Measurements from ENCODE around the gene ACVR1. TPM values are rescaled to one million over a fixed set of nuclear protein-coding genes. Genes with fewer than 3 reads are reported as not detected.

The ACVR1 gene
- total and polyA plus RNA-seq, 9 of the 15 experiments (the other 6 are each of a cell fraction or from before 2014, with no cell fraction given): 3.8 to 14.3 (median 6.9) TPM

- TF ChIP-seq NFIC (IDR thresholded peaks at IDR 0.05) (peak; percentile 94), SIN3A (IDR thresholded peaks at IDR 0.05; ENCODE audit: borderline replicate concordance in 2 of 2, control insufficient read depth in 1 of 2, low read depth in 2 of 2, low read length in 2 of 2) (0 out of 4 replicates have a peak, but pooled peaks of 1 of the 2 experiments have one; percentile 19), CBX3 (IDR thresholded peaks at IDR 0.05; ENCODE audit: borderline replicate concordance in 1 of 2, low read length in 2 of 2) (peak in 1 of 2 experiments; percentile 60; a peak in 1 of 3 replicates), SP1 (CRISPR knock-in tag; IDR thresholded peaks at IDR 0.05) (0 out of 2 replicates have a peak, but pooled peaks have one; percentile 22), USF1 (CRISPR knock-in tag; IDR thresholded peaks at IDR 0.05) (peak; percentile 41; the same call in 1 of the 2 replicates), MAZ (CRISPR knock-in tag; conservative IDR thresholded peaks at IDR 0.05 in 1 of 2, IDR thresholded peaks at IDR 0.05 in 1 of 2) (peak; percentile 21 to 52; a peak in 1 of 4 replicates), CTBP1 (IDR thresholded peaks at IDR 0.05; ENCODE audit: borderline replicate concordance) (peak; percentile 96), ESRRA (IDR thresholded peaks at IDR 0.05; ENCODE audit: borderline replicate concordance, low read depth) (peak; percentile 74; the same call in 1 of the 2 replicates), XRCC5 (IDR thresholded peaks at IDR 0.05; ENCODE audit: low read depth, low read length) (0 out of 2 replicates have a peak, but pooled peaks have one; percentile 55), MNT (conservative IDR thresholded peaks at IDR 0.05) (peak in 1 of 2 experiments; percentile 50; a peak in 2 of 4 replicates), DPF2 (IDR thresholded peaks at IDR 0.05) (peak; percentile 77), NR0B1 (IDR thresholded peaks at IDR 0.05; ENCODE audit: partially characterized antibody) (no peak), POLR2AphosphoS5 (IDR thresholded peaks at IDR 0.05; ENCODE audit: control insufficient read depth, insufficient read depth, low read depth, low read length) (peak; percentile 67), HDAC2 (IDR thresholded peaks at IDR 0.05) (peak; percentile 71; the same call in 1 of the 2 replicates), MECOM (CRISPR knock-in tag; IDR thresholded peaks at IDR 0.05) (peak; percentile 76; the same call in 1 of the 2 replicates), RFX1 (IDR thresholded peaks at IDR 0.05) (peak; percentile 38; the same call in 1 of the 2 replicates), ATF1 (CRISPR knock-in tag; IDR thresholded peaks at IDR 0.05) (no peak), ATF1 (tag; IDR thresholded peaks at IDR 0.05) (peak; percentile 28; the same call in 1 of the 2 replicates), NBN (IDR thresholded peaks at IDR 0.05; ENCODE audit: low read depth) (peak; percentile 61; the same call in 1 of the 2 replicates)
- TF ChIP-seq, protein P1, sequence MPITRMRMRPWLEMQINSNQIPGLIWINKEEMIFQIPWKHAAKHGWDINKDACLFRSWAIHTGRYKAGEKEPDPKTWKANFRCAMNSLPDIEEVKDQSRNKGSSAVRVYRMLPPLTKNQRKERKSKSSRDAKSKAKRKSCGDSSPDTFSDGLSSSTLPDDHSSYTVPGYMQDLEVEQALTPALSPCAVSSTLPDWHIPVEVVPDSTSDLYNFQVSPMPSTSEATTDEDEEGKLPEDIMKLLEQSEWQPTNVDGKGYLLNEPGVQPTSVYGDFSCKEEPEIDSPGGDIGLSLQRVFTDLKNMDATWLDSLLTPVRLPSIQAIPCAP (CRISPR knock-in tag; IDR thresholded peaks at IDR 0.05; ENCODE audit: borderline replicate concordance): no peak
- TF ChIP-seq, protein P2, sequence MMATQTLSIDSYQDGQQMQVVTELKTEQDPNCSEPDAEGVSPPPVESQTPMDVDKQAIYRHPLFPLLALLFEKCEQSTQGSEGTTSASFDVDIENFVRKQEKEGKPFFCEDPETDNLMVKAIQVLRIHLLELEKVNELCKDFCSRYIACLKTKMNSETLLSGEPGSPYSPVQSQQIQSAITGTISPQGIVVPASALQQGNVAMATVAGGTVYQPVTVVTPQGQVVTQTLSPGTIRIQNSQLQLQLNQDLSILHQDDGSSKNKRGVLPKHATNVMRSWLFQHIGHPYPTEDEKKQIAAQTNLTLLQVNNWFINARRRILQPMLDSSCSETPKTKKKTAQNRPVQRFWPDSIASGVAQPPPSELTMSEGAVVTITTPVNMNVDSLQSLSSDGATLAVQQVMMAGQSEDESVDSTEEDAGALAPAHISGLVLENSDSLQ (IDR thresholded peaks at IDR 0.05): peak; percentile 58
These were observed 124.6 kb downstream of the ACVR1 start (continued) for GRCh38 chr2:157751462-157752058.

Measured in K562 (cell line).